Mucosa of descending colon (tissue), 3 donors: ENCODE results near the gene PAX7. TPM values are rescaled to one million over a fixed set of nuclear protein-coding genes. Genes with fewer than 3 reads are reported as not detected.

Experiments
- ATAC-seq: fragments of 200-7000 bp; cut with Tn5 transposase; one replicate; pipeline ENCODE4 v1.9.1; 2020; ENCODE audit warnings: mild to moderate bottlenecking, moderate library complexity
- DNase-seq, 3 donors: peaks; one replicate each; pipeline ENCODE4 v3.0.0-alpha.2; 2020
- H3K36me3 ChIP-seq: fragments of 200-600 bp; one replicate; pipeline ENCODE4 v1.8.0; 2021; ENCODE audit warnings: low read depth, mild to moderate bottlenecking
- H3K4me1 ChIP-seq: fragments of 200-600 bp; one replicate; pipeline ENCODE4 v1.8.0; 2021; ENCODE audit warnings: low read depth, mild to moderate bottlenecking
- H3K4me3 ChIP-seq: fragments of 200-600 bp; one replicate; pipeline ENCODE4 v1.8.0; 2021; ENCODE audit warnings: mild to moderate bottlenecking
- H3K9me3 ChIP-seq: fragments of 200-600 bp; one replicate; pipeline ENCODE4 v1.8.0; 2021; ENCODE audit warnings: mild to moderate bottlenecking
- intact Hi-C, 2 donors: fragments of 100-400 bp; cut with DNase I in 1 of 2; cut with micrococcal nuclease in 1 of 2; formaldehyde crosslinking; loops; one replicate each; pipeline versions ENCODE4 v1.11.0 to v1.11.1; 2022; cut with DNase I, micrococcal nuclease
- total RNA-seq, 3 donors: library from RNA; stranded (reverse); fragmentation: NEBNext Ultra II Directional in 2 of 3; extraction: Animal tissue kit (Norgen Biotek cat#: 25700) in 2 of 3; gene quantifications; one replicate each; pipeline versions ENCODE4 v1.2.1 to v1.2.4, GENCODE V29; 2021 to 2023
- TF ChIP-seq, protein P1 (sequence below): fragments of 200-600 bp; IDR thresholded peaks from one replicate; pipeline ENCODE4 v1.8.0; 2022; ENCODE audit warnings: antibody characterized with exemption, mild to moderate bottlenecking
- donor health status: DM: no; HTN: no; CAD: no; lungs with moderate emphysema.
- donor health status: DM: no; HTN: no; CAD: no.
- donor health status: DM: no; HTN: yes; CAD: no.

Gene PAX7
- total RNA-seq, 3 donors from 2014 or later = not detected

DNA sequence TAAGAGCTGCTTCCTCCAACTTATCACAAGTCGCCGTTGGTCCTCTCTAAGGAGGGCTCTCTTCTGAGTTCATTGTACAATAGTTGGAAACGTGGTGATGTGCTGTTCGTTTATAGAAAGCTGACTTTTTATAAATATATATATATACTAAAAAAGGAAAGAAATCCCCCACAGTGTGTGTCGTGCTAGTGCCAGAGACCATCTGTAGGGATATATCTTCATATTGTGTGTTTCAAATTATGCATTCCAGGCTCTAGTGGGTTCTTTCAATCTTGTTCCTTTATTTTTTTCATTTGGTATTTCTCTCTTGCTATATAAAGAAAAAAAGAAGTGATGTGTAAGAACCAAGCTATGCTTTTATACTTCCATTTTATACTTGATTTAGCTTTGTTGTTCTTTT, 117.0 kb downstream of the PAX7 start:
- peaks cover 3% of the 10 kb centered on the region for H3K9me3 ChIP-seq
- H3K36me3 ChIP-seq = no peaks in the 10 kb centered on the region
- intact Hi-C loops = no loop called here
- H3K4me1 ChIP-seq = peaks cover 2% of the 10 kb centered on the region
- H3K4me3 ChIP-seq = no peak overlapping the region
- DNase-seq (no peak), ATAC-seq (no peak)
- TF ChIP-seq, protein P1, sequence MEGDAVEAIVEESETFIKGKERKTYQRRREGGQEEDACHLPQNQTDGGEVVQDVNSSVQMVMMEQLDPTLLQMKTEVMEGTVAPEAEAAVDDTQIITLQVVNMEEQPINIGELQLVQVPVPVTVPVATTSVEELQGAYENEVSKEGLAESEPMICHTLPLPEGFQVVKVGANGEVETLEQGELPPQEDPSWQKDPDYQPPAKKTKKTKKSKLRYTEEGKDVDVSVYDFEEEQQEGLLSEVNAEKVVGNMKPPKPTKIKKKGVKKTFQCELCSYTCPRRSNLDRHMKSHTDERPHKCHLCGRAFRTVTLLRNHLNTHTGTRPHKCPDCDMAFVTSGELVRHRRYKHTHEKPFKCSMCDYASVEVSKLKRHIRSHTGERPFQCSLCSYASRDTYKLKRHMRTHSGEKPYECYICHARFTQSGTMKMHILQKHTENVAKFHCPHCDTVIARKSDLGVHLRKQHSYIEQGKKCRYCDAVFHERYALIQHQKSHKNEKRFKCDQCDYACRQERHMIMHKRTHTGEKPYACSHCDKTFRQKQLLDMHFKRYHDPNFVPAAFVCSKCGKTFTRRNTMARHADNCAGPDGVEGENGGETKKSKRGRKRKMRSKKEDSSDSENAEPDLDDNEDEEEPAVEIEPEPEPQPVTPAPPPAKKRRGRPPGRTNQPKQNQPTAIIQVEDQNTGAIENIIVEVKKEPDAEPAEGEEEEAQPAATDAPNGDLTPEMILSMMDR = no peak

- Histone ChIP-seq H3K36me3 (no peaks in the 10 kb centered on the region), H3K4me3 (no peak overlapping the region), H3K4me1 (peaks cover 2% of the 10 kb centered on the region), H3K9me3 (peaks cover 3% of the 10 kb centered on the region)
- intact Hi-C loops = no loop called here
- ATAC-seq (peak; percentile 93), DNase-seq (peak in 2 of 3 donors; percentile 36 to 52)
- TF ChIP-seq, protein P1 = no peak
These were observed 117.8 kb downstream of the PAX7 start for GRCh38 chr1:18748435-18748834.

- no peaks in the 10 kb centered on the region for H3K36me3 ChIP-seq
- intact Hi-C loops = no loop called here
- H3K4me1 ChIP-seq = peaks cover 2% of the 10 kb centered on the region
- ATAC-seq (no peak), DNase-seq (no peak)
- no peak overlapping the region for H3K4me3 ChIP-seq
- TF ChIP-seq, protein P1 = no peak
- H3K9me3 ChIP-seq = peaks cover 3% of the 10 kb centered on the region
These were observed 118.9 kb downstream of the PAX7 start for GRCh38 chr1:18749569-18749968.

DNA sequence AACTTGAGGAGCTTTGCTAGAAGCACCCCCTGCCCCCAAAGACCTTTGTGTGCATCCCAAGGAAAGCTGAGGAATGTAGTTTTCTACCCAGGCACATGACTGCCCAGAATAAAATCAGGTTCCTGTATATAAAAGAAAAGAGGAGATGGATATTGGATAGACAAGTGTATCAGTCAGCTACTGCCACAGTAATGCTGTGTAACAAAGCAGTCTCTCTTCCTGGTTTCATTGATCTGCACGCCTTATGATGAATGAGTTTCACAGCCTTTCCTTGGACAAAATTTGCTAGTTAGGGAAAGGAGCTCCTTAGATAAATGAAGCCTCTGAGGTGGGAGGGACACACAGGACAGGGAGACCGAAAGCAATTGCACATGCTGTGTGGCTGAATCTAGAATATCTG, 120.0 kb downstream of the PAX7 start:
- Histone ChIP-seq H3K9me3 (peaks cover 3% of the 10 kb centered on the region), H3K4me1 (peaks cover 2% of the 10 kb centered on the region), H3K36me3 (no peaks in the 10 kb centered on the region), H3K4me3 (no peak overlapping the region)
- no peak for ATAC-seq
- DNase-seq = no peak
- intact Hi-C loops = no loop called here
- TF ChIP-seq, protein P1 = no peak

- no peak for ATAC-seq
- Histone ChIP-seq H3K36me3 (no peaks in the 10 kb centered on the region), H3K9me3 (peaks cover 3% of the 10 kb centered on the region), H3K4me1 (peaks cover 2% of the 10 kb centered on the region), H3K4me3 (no peak overlapping the region)
- intact Hi-C loops = no loop called here
- TF ChIP-seq, protein P1 = no peak
- DNase-seq = peak in 1 of 3 donors; percentile 3
These were observed 120.8 kb downstream of the PAX7 start for GRCh38 chr1:18751425-18751824.

- no peak for ATAC-seq
- Histone ChIP-seq H3K36me3 (no peaks in the 10 kb centered on the region), H3K4me1 (peaks cover 2% of the 10 kb centered on the region), H3K9me3 (peaks cover 3% of the 10 kb centered on the region), H3K4me3 (no peak overlapping the region)
- TF ChIP-seq, protein P1 = no peak
- intact Hi-C loops = no loop called here
- no peak for DNase-seq
These were observed 121.8 kb downstream of the PAX7 start for GRCh38 chr1:18752409-18752808.
